NCI-H1436 (cell line): ENCODE measurements around the gene GOSR2.

ENCODE experiments used
- DNase-seq: peaks from one replicate; lab custom pipeline; 2025; lab: John Stamatoyannopoulos, UW

The GOSR2 gene

DNA sequence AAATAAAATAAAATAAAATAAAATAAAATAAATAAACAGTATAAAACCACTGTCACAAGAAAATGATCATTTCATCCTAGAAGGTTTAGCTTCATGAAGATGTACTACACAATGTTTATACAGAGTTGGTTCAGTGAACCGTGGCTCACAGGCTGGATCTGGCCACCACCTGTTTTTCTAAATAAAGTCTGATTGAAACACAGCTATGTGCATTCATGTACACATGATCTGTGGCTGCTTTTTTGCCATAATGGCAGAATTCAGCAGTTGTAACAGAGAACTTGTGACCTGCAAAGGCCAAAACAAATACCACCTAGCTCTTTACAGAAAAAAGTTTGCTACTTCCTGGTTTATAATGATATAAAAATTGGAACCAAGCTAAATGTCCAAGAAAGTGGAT is 68.7 kb downstream of the GOSR2 start:
- DNase-seq = no peak
